Esophagus squamous epithelium (tissue), 5 donors: Measurements from ENCODE around the gene SFT2D2. TPM values are rescaled to one million over a fixed set of nuclear protein-coding genes. Genes with fewer than 3 reads are reported as not detected.

Source experiments
- DNase-seq: peaks from one replicate; lab custom pipeline; 2025; lab: John Stamatoyannopoulos, UW
- H3K27ac ChIP-seq, 4 donors: fragments of 200-600 bp; sonication (generic); one replicate each; pipeline ENCODE4 v1.5.1; 2016 to 2019; ENCODE audit warnings: mild to moderate bottlenecking in 1 of 4
- H3K27me3 ChIP-seq, 4 donors: fragments of 200-600 bp; sonication (generic); 1 replicate in 3 of 4; 2 replicates in 1 of 4; pipeline versions ENCODE4 v1.5.1 to v1.6.0; 2017 to 2021; ENCODE audit warnings: antibody characterized with exemption in 1 of 4
- H3K36me3 ChIP-seq, 3 donors: fragments of 200-600 bp; sonication (generic); one replicate each; pipeline ENCODE4 v1.5.1; 2016 to 2019
- H3K4me1 ChIP-seq, 3 donors: fragments of 200-600 bp; sonication (generic); one replicate each; pipeline ENCODE4 v1.5.1; 2017 to 2019
- H3K4me3 ChIP-seq, 4 donors: fragments of 200-600 bp; sonication (generic); 1 replicate in 3 of 4; 2 replicates in 1 of 4; pipeline ENCODE4 v1.5.1; 2016 to 2019; ENCODE audit warnings: mild to moderate bottlenecking in 2 of 4, moderate library complexity in 1 of 4
- H3K9me3 ChIP-seq, 3 donors: fragments of 200-600 bp; sonication (generic); one replicate each; pipeline ENCODE4 v1.5.1; 2016 to 2019
- CTCF ChIP-seq, 6 experiments: fragments of 450-650 bp in 4 of 6; fragments of 200-600 bp in 2 of 6; sonication (generic) in 2 of 6; IDR thresholded peaks; one replicate each; pipeline ENCODE4 v1.5.1; 2016 to 2019; ENCODE audit warnings: antibody characterized with exemption in 6 of 6, mild to moderate bottlenecking in 4 of 6, moderate library complexity in 4 of 6
- POLR2A ChIP-seq, 4 donors: fragments of 450-650 bp; IDR thresholded peaks; one replicate each; pipeline ENCODE4 v1.6.1; 2017; ENCODE audit warnings: antibody characterized with exemption in 4 of 4, mild to moderate bottlenecking in 4 of 4, moderate library complexity in 3 of 4
- WGBS, 2 donors: methylation state at CpG; one replicate each; pipeline ENCODE4 v1.1.5; 2018; 5-methylcytosine and 5-hydroxymethylcytosine counted together
- intact Hi-C: fragments of 100-400 bp; cut with DNase I; formaldehyde crosslinking; loops from one replicate; pipeline ENCODE4 v1.15.0; 2022
- small RNA-seq, 4 donors: library from RNA; depleted of rRNA; stranded (forward); fragments of <200 nt; gene quantifications; one replicate each; pipeline ENCODE3, GENCODE V24; 2016
- total RNA-seq, 4 donors: library from RNA; depleted of rRNA; stranded (reverse); fragments of >200 nt; gene quantifications; one replicate each; pipeline ENCODE4 v1.1.0, GENCODE V29; 2016
- donor health status: DM: yes; HTN: yes; CAD: no.

The SFT2D2 gene
- total RNA-seq, 4 donors from 2014 or later: 34.0 to 44.1 (median 40.1) TPM

- peaks cover 0 to 7% (median 0%) of the 10 kb centered on the region in 3 donors for H3K4me1 ChIP-seq
- H3K27me3 ChIP-seq: no peaks in the 10 kb centered on the region
- 44 to 71% methylated on average over 3 of the region's 3 CpGs for WGBS, 2 donors
- H3K4me3 ChIP-seq: no peak overlapping the region
- H3K36me3 ChIP-seq: no peaks in the 10 kb centered on the region
- TF ChIP-seq POLR2A (IDR thresholded peaks at IDR 0.05): no peak
- TF ChIP-seq CTCF (IDR thresholded peaks at IDR 0.05): no peak
- intact Hi-C loops: no loop called here
- no peaks in the 10 kb centered on the region for H3K9me3 ChIP-seq
- no peak overlapping the region for H3K27ac ChIP-seq
- no peak for DNase-seq
Measured at GRCh38 chr1:168301664-168302320, 76.0 kb downstream of the SFT2D2 start.

Small RNA genes lying within 50 kb of the gene (small RNA-seq; reads per million reads assigned to genes)
- 0 reads per million in 4 donors for gene AL021397.1
- 0 reads per million in 4 donors for gene RNU6-1310P

Other genes with a start within 250 kb of the SFT2D2 start
- 10 to 100 TPM in 1 of 4 donors, 1 to 10 TPM in 3; 1.7 to 12.2 (median 3.9) TPM for gene GPR161, start 89.1 kb upstream of the SFT2D2 start, total RNA-seq
- gene TIPRL, start 47.0 kb upstream of the SFT2D2 start, total RNA-seq: 10 to 100 TPM; 14.5 to 45.1 (median 23.7) TPM
- gene TBX19, start 54.9 kb downstream of the SFT2D2 start, total RNA-seq: 1 to 10 TPM in 2 of 4 donors, under 1 TPM in 2; 0.50 to 1.5 (median 0.84) TPM